Osteoblast (primary cell): ENCODE measurements around the gene SDHC. TPM values are rescaled to one million over a fixed set of nuclear protein-coding genes. Genes with fewer than 3 reads are reported as not detected.
A peak's percentile ranks its signal among the peaks of the same experiment; 100 is the strongest.

Experiments used
- DNase-seq: peaks from one replicate; pipeline ENCODE4 v3.0.0; 2011; ENCODE audit warnings: low spot score, mixed read lengths; ENCODE audit not compliant: insufficient read length; ENCODE audit errors: missing footprints
- H2AFZ ChIP-seq: 2 replicates; pipeline ENCODE4 v1.6.0; 2011; ENCODE audit warnings: mild to moderate bottlenecking, low read length
- H3K27ac ChIP-seq: 2 replicates; pipeline ENCODE4 v1.5.1; 2011; ENCODE audit warnings: mild to moderate bottlenecking, low read depth, low read length, moderate library complexity
- H3K27me3 ChIP-seq: 2 replicates; pipeline ENCODE4 v1.6.0; 2012; ENCODE audit warnings: mild to moderate bottlenecking, control low read depth, inconsistent platforms, low read length, moderate library complexity; ENCODE audit not compliant: insufficient read depth
- H3K36me3 ChIP-seq: 2 replicates; pipeline ENCODE4 v1.5.1; 2011; ENCODE audit warnings: mild to moderate bottlenecking, low read length, control low read depth, moderate library complexity; ENCODE audit not compliant: insufficient read depth
- H3K4me1 ChIP-seq: 2 replicates; pipeline ENCODE4 v1.5.1; 2011; ENCODE audit warnings: mild to moderate bottlenecking, low read length, control low read depth, moderate library complexity; ENCODE audit not compliant: insufficient read depth
- H3K4me2 ChIP-seq: 2 replicates; pipeline ENCODE4 v1.6.0; 2011; ENCODE audit warnings: mild to moderate bottlenecking, low read length; ENCODE audit not compliant: insufficient read depth
- H3K4me3 ChIP-seq: fragments of 200-600 bp; sonication (generic); 3 replicates; pipeline ENCODE4 v1.5.1; 2012; ENCODE audit warnings: mild to moderate bottlenecking, low read length, inconsistent platforms; ENCODE audit not compliant: insufficient read depth
- H3K79me2 ChIP-seq: 2 replicates; pipeline ENCODE4 v1.6.0; 2012; ENCODE audit warnings: mild to moderate bottlenecking, low read length, control low read depth, inconsistent platforms; ENCODE audit not compliant: insufficient read depth
- H3K9me3 ChIP-seq: 2 replicates; pipeline ENCODE4 v1.5.1; 2011; ENCODE audit warnings: low read depth, low read length, control low read depth
- H4K20me1 ChIP-seq: 2 replicates; pipeline ENCODE4 v1.6.0; 2012; ENCODE audit warnings: mild to moderate bottlenecking, low read length, control low read depth; ENCODE audit not compliant: insufficient read depth
- CTCF ChIP-seq: IDR thresholded peaks from 2 replicates; pipeline ENCODE4 v1.5.1; 2011; ENCODE audit warnings: mild to moderate bottlenecking, low read depth, low read length, moderate library complexity; ENCODE audit errors: extremely low read depth
- total RNA-seq: library from RNA; depleted of rRNA; stranded (reverse); fragments of >200 nt; gene quantifications from 2 replicates; pipeline ENCODE4 v1.2.3, GENCODE V29; 2012

SDHC gene
- total RNA-seq, result 20.3 and 26.5 TPM in 2 replicates

GRCh38 chr1:161314201-161314981 is at the start of gene SDHC:
Gene SDHC, plus strand, starts transcription at chr1:161314381. Its CDS starts 25 bp downstream, at chr1:161314406.
- H3K9me3 ChIP-seq, result no peaks in the 10 kb centered on the region
- peak within 1 kb of the TSS; percentile 94 for H3K27ac ChIP-seq
- DNase-seq, result peak; percentile 95
- H4K20me1 ChIP-seq, result no peaks in the 10 kb centered on the region
- H3K27me3 ChIP-seq, result no peaks in the 10 kb centered on the region
- H3K36me3 ChIP-seq, result peaks cover 3% of the 10 kb centered on the region
- TF ChIP-seq CTCF, result peak; percentile 63
- H2AFZ ChIP-seq, result peak within 1 kb of the TSS; percentile 94
- peaks cover 35% of the 10 kb centered on the region for H3K79me2 ChIP-seq
- peaks cover 15% of the 10 kb centered on the region for H3K4me1 ChIP-seq
- H3K4me2 ChIP-seq, result peak within 1 kb of the TSS; percentile 95
- H3K4me3 ChIP-seq, result peak within 1 kb of the TSS; percentile 91

- no peak overlapping the region for H2AFZ ChIP-seq
- H3K36me3 ChIP-seq, result no peaks in the 10 kb centered on the region
- H3K9me3 ChIP-seq, result no peaks in the 10 kb centered on the region
- no peak for DNase-seq
- H3K4me2 ChIP-seq, result no peak overlapping the region
- no peaks in the 10 kb centered on the region for H4K20me1 ChIP-seq
- TF ChIP-seq CTCF, result no peak
- peaks cover 19% of the 10 kb centered on the region for H3K27me3 ChIP-seq
- no peak overlapping the region for H3K27ac ChIP-seq
- no peak overlapping the region for H3K4me3 ChIP-seq
- peaks cover 7% of the 10 kb centered on the region for H3K4me1 ChIP-seq
- H3K79me2 ChIP-seq, result no peaks in the 10 kb centered on the region
Measured at GRCh38 chr1:161265305-161265704, 48.9 kb upstream of the SDHC start.

GRCh38 chr1:161266202-161266601 is 48.0 kb upstream of the SDHC start:
- Histone ChIP-seq H3K4me1 (peaks cover 7% of the 10 kb centered on the region), H3K36me3 (no peaks in the 10 kb centered on the region), H4K20me1 (no peaks in the 10 kb centered on the region), H3K79me2 (no peaks in the 10 kb centered on the region), H3K9me3 (no peaks in the 10 kb centered on the region), H3K4me3 (no peak overlapping the region), H3K27ac (no peak overlapping the region), H3K4me2 (no peak overlapping the region), H2AFZ (no peak overlapping the region), H3K27me3 (peaks cover 10% of the 10 kb centered on the region)
- peak; percentile 92 for DNase-seq
- no peak for TF ChIP-seq CTCF

GRCh38 chr1:161266836-161267235 is 47.3 kb upstream of the SDHC start:
- no peak for TF ChIP-seq CTCF
- Histone ChIP-seq H3K4me3 (no peak overlapping the region), H3K27me3 (peaks cover 3% of the 10 kb centered on the region), H4K20me1 (no peaks in the 10 kb centered on the region), H3K9me3 (no peaks in the 10 kb centered on the region), H2AFZ (no peak overlapping the region), H3K79me2 (no peaks in the 10 kb centered on the region), H3K4me1 (peaks cover 7% of the 10 kb centered on the region), H3K27ac (no peak overlapping the region), H3K4me2 (no peak overlapping the region), H3K36me3 (no peaks in the 10 kb centered on the region)
- DNase-seq, result no peak
